ENCODE measurements around the gene KIF6. TPM values are rescaled to one million over a fixed set of nuclear protein-coding genes. Genes with fewer than 3 reads are reported as not detected.

The KIF6 gene
- total RNA-seq, 4 donors from 2014 or later: not detected

DNA sequence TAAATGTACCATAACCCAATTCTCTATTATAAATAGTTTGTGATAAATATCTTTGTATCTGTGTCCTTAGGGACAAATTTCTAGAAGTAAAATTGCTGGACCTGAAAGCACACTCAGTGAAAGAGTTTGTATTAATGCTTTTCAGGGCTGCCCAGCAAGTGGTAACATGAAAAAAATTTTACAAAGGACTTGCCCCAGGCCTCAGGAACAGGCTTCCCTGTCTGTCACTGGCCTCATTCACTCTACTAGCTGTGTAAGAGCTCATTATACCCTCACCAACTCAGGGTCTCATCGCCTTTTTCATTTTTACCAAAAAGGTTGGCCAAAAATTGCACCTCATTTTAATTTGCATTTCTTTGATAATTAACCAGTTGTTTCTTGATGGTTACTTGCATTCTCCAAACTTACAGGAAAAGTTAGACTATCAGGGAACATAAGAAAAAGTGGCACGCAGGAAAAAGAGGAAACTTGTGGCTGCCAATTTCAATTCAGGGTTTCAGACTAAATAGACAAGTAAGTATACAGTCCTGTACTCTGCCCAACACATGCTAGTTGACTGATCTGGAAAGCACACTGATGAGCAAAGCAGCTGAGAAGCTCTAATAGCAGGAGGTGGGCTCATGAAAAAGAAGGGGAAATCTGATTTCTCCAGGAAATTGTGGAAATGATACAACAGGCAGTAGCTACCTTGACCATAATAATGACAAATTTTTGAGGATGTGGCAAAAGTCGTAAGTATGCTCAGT is 161.5 kb downstream of the KIF6 start:
- Histone ChIP-seq H3K9me3 (no peaks in the 10 kb centered on the region), H3K27me3 (no peaks in the 10 kb centered on the region), H3K36me3 (no peaks in the 10 kb centered on the region), H3K4me3 (no peak overlapping the region), H3K27ac (no peak overlapping the region), H3K4me1 (no peaks in the 10 kb centered on the region)
- ATAC-seq (no peak), DNase-seq (no peak)
- in situ Hi-C loops (cut with MboI; ENCODE audit: low sequenced_read_pairs in 4 of 4): no loop called here
- intact Hi-C loops (cut with DNase I; ENCODE audit: low total_unique reads): no loop called here
- TF ChIP-seq POLR2A (IDR thresholded peaks at IDR 0.05) (no peak), CTCF (IDR thresholded peaks at IDR 0.05 in 4 of 5, conservative IDR thresholded peaks at IDR 0.05 in 1 of 5) (no peak)

DNA sequence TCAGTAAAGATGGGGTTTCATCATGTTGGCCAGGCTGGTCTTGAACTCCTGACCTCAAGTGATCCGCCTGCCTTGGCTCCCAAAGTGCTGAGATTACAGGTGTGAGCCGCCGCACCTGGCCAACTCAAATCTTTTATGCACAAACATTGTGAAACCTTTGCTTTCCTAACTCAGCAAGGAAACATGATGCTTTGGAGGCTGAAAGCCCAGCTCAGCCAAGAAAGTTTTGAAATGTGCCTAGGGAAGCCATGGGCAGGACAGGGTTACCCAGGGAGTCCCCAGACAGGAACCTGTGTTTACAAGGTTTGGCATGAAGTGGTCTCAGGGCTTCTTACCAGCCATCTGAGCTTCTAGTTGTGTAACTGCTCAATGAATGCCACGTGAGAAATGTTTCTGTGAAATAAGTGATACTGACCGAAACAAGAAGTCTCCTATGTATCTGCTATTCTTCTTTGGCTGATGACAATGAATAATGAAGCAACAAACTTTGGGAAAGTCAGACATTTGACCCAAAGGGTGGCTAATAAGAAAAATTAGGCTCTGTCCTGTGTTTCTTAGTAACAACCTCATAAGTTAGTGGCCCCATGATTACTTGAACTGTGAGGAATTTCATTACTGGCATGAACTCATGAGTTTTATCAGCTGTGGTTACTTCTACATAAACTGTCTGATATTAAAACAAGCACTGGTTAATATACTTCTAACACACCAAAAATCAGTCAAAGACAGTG is 163.5 kb downstream of the KIF6 start:
- Histone ChIP-seq H3K9me3 (no peaks in the 10 kb centered on the region), H3K27ac (no peak overlapping the region), H3K27me3 (no peaks in the 10 kb centered on the region), H3K36me3 (no peaks in the 10 kb centered on the region), H3K4me3 (no peak overlapping the region), H3K4me1 (no peaks in the 10 kb centered on the region)
- TF ChIP-seq CTCF (IDR thresholded peaks at IDR 0.05 in 4 of 5, conservative IDR thresholded peaks at IDR 0.05 in 1 of 5): no peak
- TF ChIP-seq POLR2A (IDR thresholded peaks at IDR 0.05): no peak
- ATAC-seq: peak; percentile 26 to 94
- DNase-seq: peak in 1 of 2 donors; percentile 59
- in situ Hi-C loops (cut with MboI; ENCODE audit: low sequenced_read_pairs in 4 of 4) (no loop called here), intact Hi-C loops (cut with DNase I; ENCODE audit: low total_unique reads) (no loop called here)

GRCh38 chr6:39560915-39561314 is 164.3 kb downstream of the KIF6 start:
- Histone ChIP-seq H3K27ac (no peak overlapping the region), H3K27me3 (no peaks in the 10 kb centered on the region), H3K36me3 (no peaks in the 10 kb centered on the region), H3K9me3 (no peaks in the 10 kb centered on the region), H3K4me1 (no peaks in the 10 kb centered on the region), H3K4me3 (no peak overlapping the region)
- intact Hi-C loops (cut with DNase I; ENCODE audit: low total_unique reads) (no loop called here), in situ Hi-C loops (cut with MboI; ENCODE audit: low sequenced_read_pairs in 4 of 4) (no loop called here)
- TF ChIP-seq POLR2A (IDR thresholded peaks at IDR 0.05): no peak
- no peak for TF ChIP-seq CTCF (IDR thresholded peaks at IDR 0.05 in 4 of 5, conservative IDR thresholded peaks at IDR 0.05 in 1 of 5)
- ATAC-seq (no peak), DNase-seq (no peak)

DNA sequence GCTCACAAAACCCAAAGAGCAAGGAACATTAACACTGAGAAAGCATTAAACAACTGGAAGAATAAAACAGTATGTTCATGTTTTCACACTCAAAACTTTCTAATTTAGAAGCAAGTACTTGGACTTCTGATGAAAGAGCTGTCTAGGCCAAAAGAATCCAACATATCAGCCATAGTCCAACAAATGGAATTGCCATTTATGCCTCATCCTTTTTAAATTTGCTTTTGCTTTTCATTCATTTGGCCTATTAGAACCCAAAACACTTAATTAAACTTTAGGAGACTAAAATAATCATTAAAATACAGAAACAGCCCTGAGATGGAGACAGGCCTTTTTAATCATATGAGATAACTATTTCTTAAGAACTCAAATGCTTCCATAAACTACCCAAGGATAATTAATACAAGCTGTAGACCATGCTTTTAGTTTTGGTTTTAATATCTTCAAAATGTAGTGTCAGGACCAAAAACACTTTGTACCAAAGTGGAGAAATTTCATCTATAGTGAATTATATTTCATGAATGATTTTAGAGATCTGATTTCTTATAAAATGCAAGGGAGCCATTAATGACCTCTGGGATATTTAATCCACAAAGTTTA is 166.5 kb downstream of the KIF6 start:
- H3K36me3 ChIP-seq: no peaks in the 10 kb centered on the region
- no peaks in the 10 kb centered on the region for H3K9me3 ChIP-seq
- TF ChIP-seq POLR2A (IDR thresholded peaks at IDR 0.05) (no peak), CTCF (IDR thresholded peaks at IDR 0.05 in 4 of 5, conservative IDR thresholded peaks at IDR 0.05 in 1 of 5) (no peak)
- no peaks in the 10 kb centered on the region for H3K4me1 ChIP-seq
- intact Hi-C loops (cut with DNase I; ENCODE audit: low total_unique reads): no loop called here
- no peak for DNase-seq
- no peak for ATAC-seq
- no peak overlapping the region for H3K27ac ChIP-seq
- no peak overlapping the region for H3K4me3 ChIP-seq
- no peaks in the 10 kb centered on the region for H3K27me3 ChIP-seq
- in situ Hi-C loops (cut with MboI; ENCODE audit: low sequenced_read_pairs in 4 of 4): no loop called here

Measured in gastrocnemius medialis (tissue), 4 donors.